ENCODE results near the gene NDUFAF2. TPM values are rescaled to one million over a fixed set of nuclear protein-coding genes. Genes with fewer than 3 reads are reported as not detected.

Gene NDUFAF2
- total and polyA plus RNA-seq, 9 donors: 24.8 to 81.7 (median 31.8) TPM

GRCh38 chr5:61198606-61199005, 253.6 kb downstream of the NDUFAF2 start:
- 90 to 95% (median 92%) methylated on average over 2 of the region's 2 CpGs for WGBS, 3 donors
- Histone ChIP-seq H3K9me3 (no peaks in the 10 kb centered on the region), H3K36me3 (no peaks in the 10 kb centered on the region), H3K4me3 (no peak overlapping the region), H3K27me3 (no peaks in the 10 kb centered on the region), H3K27ac (no peak overlapping the region), H3K4me1 (ENCODE audit: insufficient read depth) (no peaks in the 10 kb centered on the region)
- intact Hi-C loops (cut with DNase I): no loop called here
- no peak for DNase-seq
- TF ChIP-seq EP300 (IDR thresholded peaks at IDR 0.05): no peak
- TF ChIP-seq POLR2A (IDR thresholded peaks at IDR 0.05): no peak
- no peak for TF ChIP-seq CTCF (IDR thresholded peaks at IDR 0.05)

GRCh38 chr5:61200582-61201155, 255.7 kb downstream of the NDUFAF2 start:
- H3K36me3 ChIP-seq: no peaks in the 10 kb centered on the region
- DNase-seq: no peak
- H3K27ac ChIP-seq: no peak overlapping the region
- TF ChIP-seq CTCF (IDR thresholded peaks at IDR 0.05) (no peak), POLR2A (IDR thresholded peaks at IDR 0.05) (no peak), EP300 (IDR thresholded peaks at IDR 0.05) (no peak)
- H3K9me3 ChIP-seq: no peaks in the 10 kb centered on the region
- intact Hi-C loops (cut with DNase I): no loop called here
- H3K27me3 ChIP-seq: no peaks in the 10 kb centered on the region
- no peaks in the 10 kb centered on the region for H3K4me1 ChIP-seq (ENCODE audit: insufficient read depth)
- WGBS, 3 donors: 88 to 93% (median 92%) methylated on average over 8 of the region's 8 CpGs
- H3K4me3 ChIP-seq: no peak overlapping the region

GRCh38 chr5:61202213-61202612, 257.2 kb downstream of the NDUFAF2 start:
- Histone ChIP-seq H3K27me3 (no peaks in the 10 kb centered on the region), H3K27ac (no peak overlapping the region), H3K4me3 (no peak overlapping the region), H3K36me3 (no peaks in the 10 kb centered on the region), H3K9me3 (no peaks in the 10 kb centered on the region), H3K4me1 (ENCODE audit: insufficient read depth) (no peaks in the 10 kb centered on the region)
- 72 to 85% (median 80%) methylated on average over 2 of the region's 2 CpGs for WGBS, 3 donors
- intact Hi-C loops (cut with DNase I): no loop called here
- TF ChIP-seq CTCF (IDR thresholded peaks at IDR 0.05) (no peak), EP300 (IDR thresholded peaks at IDR 0.05) (no peak), POLR2A (IDR thresholded peaks at IDR 0.05) (no peak)
- no peak for DNase-seq

Other genes starting within 250 kb of the NDUFAF2 start
- 1 to 10 TPM in 2 of 7 donors, under 1 TPM in 2, not detected in 3; 0.60 to 1.2 (median 0.90) TPM for gene DEPDC1B, start 245.0 kb upstream of the NDUFAF2 start, total RNA-seq
- under 1 TPM; 0.36 to 0.42 TPM for gene DEPDC1B, start 245.0 kb upstream of the NDUFAF2 start, polyA plus RNA-seq
- 1 to 10 TPM in 3 of 7 donors, under 1 TPM in 4; 0.13 to 5.9 (median 0.60) TPM for gene ELOVL7, start 100.9 kb upstream of the NDUFAF2 start, total RNA-seq
- 1 to 10 TPM in 1 of 2 donors, under 1 TPM in 1; 0.35 to 1.7 TPM for gene ELOVL7, start 100.9 kb upstream of the NDUFAF2 start, polyA plus RNA-seq
- 10 to 100 TPM in 2 of 7 donors, 1 to 10 TPM in 5; 7.4 to 12.4 (median 8.7) TPM for gene ERCC8, start 135 bp upstream of the NDUFAF2 start, total RNA-seq
- gene ERCC8, start 135 bp upstream of the NDUFAF2 start, polyA plus RNA-seq: 1 to 10 TPM; 6.2 to 7.5 TPM
- 10 to 100 TPM; 17.6 to 59.3 (median 42.4) TPM for gene SMIM15, start 217.3 kb downstream of the NDUFAF2 start, total RNA-seq
- 10 to 100 TPM; 26.1 to 39.7 TPM for gene SMIM15, start 217.3 kb downstream of the NDUFAF2 start, polyA plus RNA-seq